Esophagus muscularis mucosa (tissue), 4 donors: ENCODE data around the gene SLCO1B3. TPM values are rescaled to one million over a fixed set of nuclear protein-coding genes. Genes with fewer than 3 reads are reported as not detected.
A peak's percentile ranks its signal among the peaks of the same experiment; 100 is the strongest.

Source experiments
- DNase-seq: peaks from one replicate; pipeline ENCODE4 v3.0.0-alpha.2; 2017; ENCODE audit errors: extremely low spot score
- H3K27ac ChIP-seq, 4 donors: fragments of 200-600 bp; sonication (generic); replicated peaks in 1 of 4; 1 replicate in 3 of 4; 2 replicates in 1 of 4; pipeline ENCODE4 v1.5.1; 2016 to 2019; ENCODE audit warnings: mild to moderate bottlenecking in 1 of 4
- H3K27me3 ChIP-seq, 4 donors: fragments of 200-600 bp; sonication (generic); one replicate each; pipeline versions ENCODE4 v1.5.1 to v1.6.0; 2016 to 2019
- H3K36me3 ChIP-seq, 4 donors: fragments of 200-600 bp; sonication (generic); one replicate each; pipeline ENCODE4 v1.5.1; 2016 to 2019
- H3K4me1 ChIP-seq, 4 donors: fragments of 200-600 bp; sonication (generic); one replicate each; pipeline ENCODE4 v1.5.1; 2016 to 2019
- H3K4me3 ChIP-seq, 4 donors: fragments of 200-600 bp; sonication (generic); 1 replicate in 2 of 4; 2 replicates in 2 of 4; pipeline ENCODE4 v1.5.1; 2016 to 2019; ENCODE audit warnings: mild to moderate bottlenecking in 4 of 4, moderate library complexity in 1 of 4
- H3K9me3 ChIP-seq, 4 donors: fragments of 200-600 bp; sonication (generic); 1 replicate in 3 of 4; 2 replicates in 1 of 4; pipeline ENCODE4 v1.5.1; 2016 to 2019
- EP300 ChIP-seq: sonication (generic); formaldehyde crosslinking; IDR thresholded peaks from one replicate; pipeline ENCODE4 v1.6.1; 2017; ENCODE audit warnings: antibody characterized with exemption
- POLR2A ChIP-seq: fragments of 450-650 bp; IDR thresholded peaks from one replicate; pipeline ENCODE4 v1.6.1; 2017; ENCODE audit warnings: antibody characterized with exemption, moderate library complexity, mild to moderate bottlenecking, low read depth
- POLR2AphosphoS5 ChIP-seq, 2 donors: sonication (generic); formaldehyde crosslinking; IDR thresholded peaks; one replicate each; pipeline ENCODE4 v1.6.1; 2017; ENCODE audit warnings: antibody characterized with exemption in 2 of 2
- WGBS: methylation state at CpG from one replicate; pipeline ENCODE4 v1.1.5; 2018; 5-methylcytosine and 5-hydroxymethylcytosine counted together
- intact Hi-C: fragments of 100-400 bp; cut with DNase I; formaldehyde crosslinking; loops from one replicate; pipeline ENCODE4 v1.15.1; 2023
- small RNA-seq, 3 donors: library from RNA; depleted of rRNA; stranded (forward); fragments of <200 nt; gene quantifications; one replicate each; pipeline ENCODE3, GENCODE V24; 2016
- total RNA-seq, 4 donors: library from RNA; depleted of rRNA; stranded (reverse); fragments of >200 nt; gene quantifications; one replicate each; pipeline versions ENCODE4 v1.1.0 to v1.2.1, GENCODE V29; 2016
- TF ChIP-seq, protein P1 (sequence below), 3 experiments: fragments of 200-600 bp in 2 of 3; fragments of 450-650 bp in 1 of 3; sonication (generic) in 2 of 3; IDR thresholded peaks; one replicate each; pipeline ENCODE4 v1.5.1; 2017 to 2019; ENCODE audit warnings: antibody characterized with exemption in 3 of 3, mild to moderate bottlenecking in 2 of 3, moderate library complexity in 1 of 3

The SLCO1B3 gene
- total RNA-seq, 4 donors from 2014 or later: 0.17 TPM; not detected in 3

DNA sequence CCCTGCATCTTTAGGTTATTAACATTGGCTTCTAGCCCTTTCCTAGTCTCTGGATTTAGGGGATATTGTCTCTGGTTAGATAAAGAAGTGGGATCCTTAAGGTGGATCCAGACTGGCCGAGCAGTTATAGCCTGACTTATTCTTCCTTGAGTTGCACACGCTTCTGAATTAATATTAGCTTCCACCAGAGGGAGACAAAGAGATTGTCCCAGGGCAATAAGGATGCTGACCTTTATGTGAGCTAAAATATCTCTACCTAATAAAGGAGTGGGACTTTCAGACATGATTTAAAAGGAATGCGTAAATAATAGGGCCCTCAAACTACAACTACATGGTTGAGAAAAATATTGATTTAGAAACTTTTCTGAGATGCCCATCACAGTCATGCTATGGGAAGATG, 139.7 kb downstream of the SLCO1B3 start:
- TF ChIP-seq, protein P1, sequence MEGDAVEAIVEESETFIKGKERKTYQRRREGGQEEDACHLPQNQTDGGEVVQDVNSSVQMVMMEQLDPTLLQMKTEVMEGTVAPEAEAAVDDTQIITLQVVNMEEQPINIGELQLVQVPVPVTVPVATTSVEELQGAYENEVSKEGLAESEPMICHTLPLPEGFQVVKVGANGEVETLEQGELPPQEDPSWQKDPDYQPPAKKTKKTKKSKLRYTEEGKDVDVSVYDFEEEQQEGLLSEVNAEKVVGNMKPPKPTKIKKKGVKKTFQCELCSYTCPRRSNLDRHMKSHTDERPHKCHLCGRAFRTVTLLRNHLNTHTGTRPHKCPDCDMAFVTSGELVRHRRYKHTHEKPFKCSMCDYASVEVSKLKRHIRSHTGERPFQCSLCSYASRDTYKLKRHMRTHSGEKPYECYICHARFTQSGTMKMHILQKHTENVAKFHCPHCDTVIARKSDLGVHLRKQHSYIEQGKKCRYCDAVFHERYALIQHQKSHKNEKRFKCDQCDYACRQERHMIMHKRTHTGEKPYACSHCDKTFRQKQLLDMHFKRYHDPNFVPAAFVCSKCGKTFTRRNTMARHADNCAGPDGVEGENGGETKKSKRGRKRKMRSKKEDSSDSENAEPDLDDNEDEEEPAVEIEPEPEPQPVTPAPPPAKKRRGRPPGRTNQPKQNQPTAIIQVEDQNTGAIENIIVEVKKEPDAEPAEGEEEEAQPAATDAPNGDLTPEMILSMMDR (IDR thresholded peaks at IDR 0.05): peak in 2 of 3 experiments; percentile 13 to 43
- no peak for TF ChIP-seq EP300
- 72% methylated on average over 3 of the region's 3 CpGs for WGBS

DNA sequence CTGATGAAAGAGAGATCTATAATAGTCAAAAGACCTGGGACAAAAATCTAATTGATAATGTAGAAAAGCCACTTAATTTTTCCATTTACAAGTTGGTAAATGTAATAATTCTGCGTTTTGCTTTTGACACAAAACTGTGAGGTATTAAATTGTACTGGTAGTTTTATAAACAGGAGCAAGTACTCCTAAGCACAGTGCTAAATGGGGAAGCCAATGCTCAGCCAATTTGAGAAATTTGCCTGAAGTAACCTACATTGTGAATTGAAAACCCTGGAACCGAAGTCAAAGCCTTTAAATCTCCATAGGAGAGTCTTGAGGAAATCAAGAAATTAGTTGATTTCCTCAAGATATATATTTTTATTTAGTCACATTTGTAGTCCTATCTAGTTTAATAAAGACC, 152.8 kb downstream of the SLCO1B3 start:
- no peak for DNase-seq
- Histone ChIP-seq H3K4me1 (peaks cover 0 to 6% (median 2%) of the 10 kb centered on the region in 4 donors), H3K27ac (no peak overlapping the region), H3K36me3 (no peaks in the 10 kb centered on the region), H3K4me3 (no peak overlapping the region), H3K9me3 (peaks cover 0 to 8% (median 4%) of the 10 kb centered on the region in 4 donors), H3K27me3 (no peaks in the 10 kb centered on the region)
- intact Hi-C loops: no loop called here
- WGBS: 69% methylated on average over 2 of the region's 2 CpGs
- TF ChIP-seq POLR2AphosphoS5 (IDR thresholded peaks at IDR 0.05): no peak
- TF ChIP-seq POLR2A: no peak
- TF ChIP-seq, protein P1 (IDR thresholded peaks at IDR 0.05): no peak
- no peak for TF ChIP-seq EP300

More for the DNA sequence above, 139.7 kb downstream of the SLCO1B3 start:
- no peak for DNase-seq
- no peaks in the 10 kb centered on the region for H3K36me3 ChIP-seq
- H3K27ac ChIP-seq: no peak overlapping the region
- no peaks in the 10 kb centered on the region for H3K9me3 ChIP-seq
- H3K27me3 ChIP-seq: no peaks in the 10 kb centered on the region
- H3K4me1 ChIP-seq: no peaks in the 10 kb centered on the region
- no peak overlapping the region for H3K4me3 ChIP-seq
- intact Hi-C loops: no loop called here

DNA sequence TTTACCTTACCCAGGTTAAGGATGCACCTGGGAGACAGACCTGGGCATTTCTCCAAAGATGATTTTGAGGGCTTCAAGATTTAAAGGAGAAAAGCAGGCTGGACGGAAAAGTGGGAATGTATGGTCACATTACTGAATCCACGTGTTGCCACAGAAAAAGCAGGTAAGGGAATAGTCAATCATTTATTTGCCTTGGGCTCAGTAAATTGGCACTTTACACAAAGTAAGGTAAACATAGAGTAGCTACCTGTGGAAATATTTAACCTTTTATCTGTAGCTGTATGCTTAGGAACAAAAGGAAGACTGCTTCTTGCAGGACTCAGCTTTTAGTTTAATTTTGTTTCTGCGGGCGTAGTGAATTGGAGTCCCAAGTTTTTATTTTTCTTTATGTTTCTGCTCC, 153.3 kb downstream of the SLCO1B3 start:
- Histone ChIP-seq H3K27ac (no peak overlapping the region), H3K4me1 (peaks cover 0 to 6% (median 2%) of the 10 kb centered on the region in 4 donors), H3K27me3 (no peaks in the 10 kb centered on the region), H3K4me3 (no peak overlapping the region), H3K9me3 (peaks cover 0 to 8% (median 4%) of the 10 kb centered on the region in 4 donors), H3K36me3 (no peaks in the 10 kb centered on the region)
- intact Hi-C loops: no loop called here
- DNase-seq: no peak
- TF ChIP-seq, protein P1 (IDR thresholded peaks at IDR 0.05): no peak
- no peak for TF ChIP-seq POLR2AphosphoS5 (IDR thresholded peaks at IDR 0.05)
- TF ChIP-seq EP300: no peak
- no peak for TF ChIP-seq POLR2A
- WGBS: 57% methylated on average over 4 of the region's 4 CpGs

Small RNAs within 50 kb of the gene (small RNA-seq; reads per million reads assigned to genes)
- gene AC011604.1: 0 reads per million in 3 donors

Other genes with a start within 250 kb of the SLCO1B3 start
- gene SLCO1C1, start 115.4 kb upstream of the SLCO1B3 start, total RNA-seq: 1 to 10 TPM in 2 of 4 donors, under 1 TPM in 1, not detected in 1; 0.17 to 2.4 (median 2.0) TPM